HCT116 (cell line): Measurements from ENCODE around the gene FAM219A.

Experiments used
- CBX3 ChIP-seq: IDR thresholded peaks from 2 replicates; pipeline ENCODE4 v1.6.1; 2012; ENCODE audit warnings: low read depth
- ELF1 ChIP-seq: IDR thresholded peaks from 2 replicates; pipeline ENCODE4 v1.6.1; 2012; ENCODE audit warnings: low read depth, borderline replicate concordance
- EZH2 ChIP-seq: fragments of 200-600 bp; sonication (generic); IDR thresholded peaks from 2 replicates; pipeline ENCODE4 v1.6.1; 2017; ENCODE audit warnings: antibody characterized with exemption, mixed run types
- POLR2A ChIP-seq: IDR thresholded peaks from 2 replicates; pipeline ENCODE4 v1.7.0; 2011; ENCODE audit warnings: borderline replicate concordance; ENCODE audit not compliant: insufficient read depth, insufficient read length; ENCODE audit errors: extremely low read depth
- POLR2AphosphoS5 ChIP-seq: IDR thresholded peaks from 2 replicates; pipeline ENCODE4 v1.6.1; 2011; ENCODE audit warnings: mild to moderate bottlenecking, low read depth, low read length, moderate library complexity
- RAD21 ChIP-seq: IDR thresholded peaks from 2 replicates; pipeline ENCODE4 v1.6.1; 2012; ENCODE audit warnings: low read depth, mild to moderate bottlenecking
- SRF ChIP-seq: IDR thresholded peaks from 2 replicates; pipeline ENCODE4 v1.6.1; 2012; ENCODE audit warnings: low read depth
- TCF7L2 ChIP-seq: IDR thresholded peaks from 2 replicates; pipeline ENCODE4 v1.7.0; 2011; ENCODE audit warnings: borderline replicate concordance, inconsistent platforms; ENCODE audit not compliant: insufficient read depth, insufficient read length; ENCODE audit errors: extremely low read depth
- YY1 ChIP-seq: IDR thresholded peaks from 2 replicates; pipeline ENCODE4 v1.6.1; 2011; ENCODE audit warnings: low read length, low read depth, moderate library complexity, mild to moderate bottlenecking; ENCODE audit not compliant: insufficient replicate concordance; ENCODE audit errors: extremely low read depth
- ZNF274 ChIP-seq: fragments of 200-500 bp; sonication (Bioruptor generic); IDR thresholded peaks from 2 replicates; pipeline ENCODE4 v1.6.1; 2014; ENCODE audit warnings: mild to moderate bottlenecking, low read depth, low read length, inconsistent platforms
- TF ChIP-seq, protein P1 (sequence below), 3 experiments: fragments of 200-600 bp in 1 of 3; sonication (generic) in 1 of 3; IDR thresholded peaks in 2 of 3; conservative IDR thresholded peaks in 1 of 3; 2 replicates each; pipeline ENCODE4 v1.5.1; 2012 to 2017; ENCODE audit warnings: low read depth in 2 of 3, low read length in 2 of 3, antibody characterized with exemption in 1 of 3, borderline replicate concordance in 1 of 3, control low read depth in 1 of 3, mild to moderate bottlenecking in 1 of 3, mixed read lengths in 1 of 3, mixed run types in 1 of 3, moderate library complexity in 1 of 3; ENCODE audit not compliant: insufficient read depth in 1 of 3
- TF ChIP-seq, protein P2 (sequence below): IDR thresholded peaks from 2 replicates; pipeline ENCODE4 v1.6.1; 2012
- TF ChIP-seq, protein P3 (sequence below): IDR thresholded peaks from 2 replicates; pipeline ENCODE4 v1.6.1; 2012; ENCODE audit warnings: low read depth

DNA sequence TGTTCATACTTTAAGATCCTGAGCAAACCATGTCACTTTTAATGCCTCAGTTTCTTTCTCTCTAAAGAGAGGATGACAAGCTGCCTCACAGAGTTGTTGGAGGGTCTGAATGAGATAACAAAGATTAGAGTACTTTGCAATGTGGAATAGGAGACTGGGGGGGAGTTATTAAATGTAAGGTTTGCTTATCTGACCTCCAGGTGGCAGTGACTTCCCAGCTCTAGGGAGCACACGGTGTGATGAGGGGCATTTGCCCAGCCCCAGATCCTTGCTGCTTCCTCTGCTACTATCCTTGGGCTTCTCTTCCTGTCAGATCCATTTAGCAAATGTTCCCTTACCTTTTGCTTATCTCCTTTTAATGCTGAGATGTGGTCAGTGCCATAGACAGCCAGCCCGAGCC is 33.7 kb upstream of the FAM219A start:
- TF ChIP-seq, protein P1, sequence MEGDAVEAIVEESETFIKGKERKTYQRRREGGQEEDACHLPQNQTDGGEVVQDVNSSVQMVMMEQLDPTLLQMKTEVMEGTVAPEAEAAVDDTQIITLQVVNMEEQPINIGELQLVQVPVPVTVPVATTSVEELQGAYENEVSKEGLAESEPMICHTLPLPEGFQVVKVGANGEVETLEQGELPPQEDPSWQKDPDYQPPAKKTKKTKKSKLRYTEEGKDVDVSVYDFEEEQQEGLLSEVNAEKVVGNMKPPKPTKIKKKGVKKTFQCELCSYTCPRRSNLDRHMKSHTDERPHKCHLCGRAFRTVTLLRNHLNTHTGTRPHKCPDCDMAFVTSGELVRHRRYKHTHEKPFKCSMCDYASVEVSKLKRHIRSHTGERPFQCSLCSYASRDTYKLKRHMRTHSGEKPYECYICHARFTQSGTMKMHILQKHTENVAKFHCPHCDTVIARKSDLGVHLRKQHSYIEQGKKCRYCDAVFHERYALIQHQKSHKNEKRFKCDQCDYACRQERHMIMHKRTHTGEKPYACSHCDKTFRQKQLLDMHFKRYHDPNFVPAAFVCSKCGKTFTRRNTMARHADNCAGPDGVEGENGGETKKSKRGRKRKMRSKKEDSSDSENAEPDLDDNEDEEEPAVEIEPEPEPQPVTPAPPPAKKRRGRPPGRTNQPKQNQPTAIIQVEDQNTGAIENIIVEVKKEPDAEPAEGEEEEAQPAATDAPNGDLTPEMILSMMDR (IDR thresholded peaks at IDR 0.05 in 2 of 3, conservative IDR thresholded peaks at IDR 0.05 in 1 of 3; ENCODE audit: borderline replicate concordance in 1 of 3, insufficient read depth in 1 of 3, low read depth in 2 of 3, low read length in 2 of 3): peak in 2 of 3 experiments; percentile 7 to 32; a peak in 2 of 6 replicates
- peak; percentile 38 for TF ChIP-seq RAD21
- no peak for TF ChIP-seq POLR2AphosphoS5
- no peak for TF ChIP-seq SRF
- no peak for TF ChIP-seq EZH2
- TF ChIP-seq POLR2A: no peak
- no peak for TF ChIP-seq ZNF274
- no peak for TF ChIP-seq TCF7L2
- TF ChIP-seq, protein P2, sequence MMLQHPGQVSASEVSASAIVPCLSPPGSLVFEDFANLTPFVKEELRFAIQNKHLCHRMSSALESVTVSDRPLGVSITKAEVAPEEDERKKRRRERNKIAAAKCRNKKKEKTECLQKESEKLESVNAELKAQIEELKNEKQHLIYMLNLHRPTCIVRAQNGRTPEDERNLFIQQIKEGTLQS: no peak
- no peak for TF ChIP-seq CBX3
- TF ChIP-seq YY1: no peak
- no peak for TF ChIP-seq ELF1
- TF ChIP-seq, protein P3, sequence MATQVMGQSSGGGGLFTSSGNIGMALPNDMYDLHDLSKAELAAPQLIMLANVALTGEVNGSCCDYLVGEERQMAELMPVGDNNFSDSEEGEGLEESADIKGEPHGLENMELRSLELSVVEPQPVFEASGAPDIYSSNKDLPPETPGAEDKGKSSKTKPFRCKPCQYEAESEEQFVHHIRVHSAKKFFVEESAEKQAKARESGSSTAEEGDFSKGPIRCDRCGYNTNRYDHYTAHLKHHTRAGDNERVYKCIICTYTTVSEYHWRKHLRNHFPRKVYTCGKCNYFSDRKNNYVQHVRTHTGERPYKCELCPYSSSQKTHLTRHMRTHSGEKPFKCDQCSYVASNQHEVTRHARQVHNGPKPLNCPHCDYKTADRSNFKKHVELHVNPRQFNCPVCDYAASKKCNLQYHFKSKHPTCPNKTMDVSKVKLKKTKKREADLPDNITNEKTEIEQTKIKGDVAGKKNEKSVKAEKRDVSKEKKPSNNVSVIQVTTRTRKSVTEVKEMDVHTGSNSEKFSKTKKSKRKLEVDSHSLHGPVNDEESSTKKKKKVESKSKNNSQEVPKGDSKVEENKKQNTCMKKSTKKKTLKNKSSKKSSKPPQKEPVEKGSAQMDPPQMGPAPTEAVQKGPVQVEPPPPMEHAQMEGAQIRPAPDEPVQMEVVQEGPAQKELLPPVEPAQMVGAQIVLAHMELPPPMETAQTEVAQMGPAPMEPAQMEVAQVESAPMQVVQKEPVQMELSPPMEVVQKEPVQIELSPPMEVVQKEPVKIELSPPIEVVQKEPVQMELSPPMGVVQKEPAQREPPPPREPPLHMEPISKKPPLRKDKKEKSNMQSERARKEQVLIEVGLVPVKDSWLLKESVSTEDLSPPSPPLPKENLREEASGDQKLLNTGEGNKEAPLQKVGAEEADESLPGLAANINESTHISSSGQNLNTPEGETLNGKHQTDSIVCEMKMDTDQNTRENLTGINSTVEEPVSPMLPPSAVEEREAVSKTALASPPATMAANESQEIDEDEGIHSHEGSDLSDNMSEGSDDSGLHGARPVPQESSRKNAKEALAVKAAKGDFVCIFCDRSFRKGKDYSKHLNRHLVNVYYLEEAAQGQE: no peak
